Smooth muscle cell (in vitro differentiated cells): Measurements from ENCODE around the gene PHACTR1. TPM values are rescaled to one million over a fixed set of nuclear protein-coding genes. Genes with fewer than 3 reads are reported as not detected.

Experiments used
- DNase-seq: peaks from one replicate; lab custom pipeline; 2025; ENCODE audit not compliant: unreplicated experiment; lab: John Stamatoyannopoulos, UW
- H2AFZ ChIP-seq: fragments of 200-600 bp; sonication (generic); 2 replicates; pipeline ENCODE4 v1.6.0; 2016; ENCODE audit warnings: antibody characterized with exemption, low read depth, mild to moderate bottlenecking
- H3F3A ChIP-seq: fragments of 200-600 bp; sonication (generic); 2 replicates; pipeline ENCODE4 v1.6.0; 2017; ENCODE audit warnings: antibody characterized with exemption, low read depth
- H3K27ac ChIP-seq: fragments of 200-600 bp; sonication (generic); 2 replicates; pipeline ENCODE4 v1.5.1; 2016; ENCODE audit warnings: low read depth, mild to moderate bottlenecking
- H3K27me3 ChIP-seq: fragments of 200-600 bp; sonication (generic); 2 replicates; pipeline ENCODE4 v1.6.1; 2016; ENCODE audit warnings: low read depth, mild to moderate bottlenecking
- H3K36me3 ChIP-seq: fragments of 200-600 bp; sonication (generic); 2 replicates; pipeline ENCODE4 v1.5.1; 2016; ENCODE audit warnings: low read depth
- H3K4me1 ChIP-seq: fragments of 200-600 bp; sonication (generic); 2 replicates; pipeline ENCODE4 v1.5.1; 2016; ENCODE audit warnings: low read depth
- H3K4me2 ChIP-seq: fragments of 200-600 bp; sonication (generic); 2 replicates; pipeline ENCODE4 v1.6.0; 2016; ENCODE audit warnings: mild to moderate bottlenecking
- H3K4me3 ChIP-seq: fragments of 200-600 bp; sonication (generic); 2 replicates; pipeline ENCODE4 v1.5.1; 2016; ENCODE audit warnings: mild to moderate bottlenecking
- H3K79me2 ChIP-seq: fragments of 200-600 bp; sonication (generic); 2 replicates; pipeline ENCODE4 v1.6.0; 2016; ENCODE audit warnings: low read depth, mild to moderate bottlenecking
- H3K9ac ChIP-seq: fragments of 200-600 bp; sonication (generic); 2 replicates; pipeline ENCODE4 v1.6.0; 2016; ENCODE audit warnings: low read depth
- H3K9me3 ChIP-seq: fragments of 200-600 bp; sonication (generic); replicated peaks from 2 replicates; pipeline ENCODE4 v1.5.1; 2016; ENCODE audit warnings: low read depth
- H4K20me1 ChIP-seq: fragments of 200-600 bp; sonication (generic); 2 replicates; pipeline ENCODE4 v1.6.0; 2016; ENCODE audit warnings: low read depth
- WGBS: methylation state at CpG from one replicate; pipeline ENCODE4 v1.1.7; 2016; ENCODE audit warnings: low lambda C conversion rate; 5-methylcytosine and 5-hydroxymethylcytosine counted together
- polyA plus RNA-seq: library from polyadenylated mRNA; unstranded; fragments of >200 nt; fragmentation: Nextera tagmentation; extraction: Ambion mirVana; gene quantifications from 2 replicates; pipeline ENCODE4 v1.2.1, GENCODE V29; 2016
- total RNA-seq: library from RNA; depleted of rRNA; stranded (reverse); fragments of >200 nt; gene quantifications from 2 replicates; pipeline ENCODE4 v1.2.3, GENCODE V29; 2014
- TF ChIP-seq, protein P1 (sequence below): fragments of 200-600 bp; sonication (generic); IDR thresholded peaks from 2 replicates; pipeline ENCODE4 v1.5.1; 2017; ENCODE audit warnings: borderline replicate concordance, mild to moderate bottlenecking, antibody characterized with exemption; ENCODE audit not compliant: insufficient read depth, poor library complexity, severe bottlenecking

The PHACTR1 gene
- total and polyA plus RNA-seq, 2 experiments from 2014 or later: 0.09 to 0.67 TPM

DNA sequence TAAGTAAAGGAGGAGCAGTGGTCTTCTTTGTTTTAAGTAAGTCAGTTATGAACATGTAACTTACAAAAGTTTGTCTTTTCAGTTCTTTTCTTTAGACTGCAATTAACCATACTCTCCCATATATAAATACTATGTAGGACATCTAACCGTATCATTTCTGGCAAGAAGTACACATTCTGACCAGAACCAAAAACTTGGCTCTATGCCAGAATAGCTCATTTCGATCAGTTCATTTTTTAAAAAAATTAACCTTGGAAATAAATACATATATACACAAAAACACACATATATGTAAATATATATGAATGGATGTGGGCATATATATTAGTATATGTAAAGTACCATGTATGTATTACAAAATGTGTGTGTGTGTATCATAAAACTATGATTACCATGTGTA, 145.0 kb downstream of the PHACTR1 start:
- WGBS: 92% methylated on average over 2 of the region's 2 CpGs
- Histone ChIP-seq H3K36me3 (no peaks in the 10 kb centered on the region), H3K9me3 (no peaks in the 10 kb centered on the region), H3F3A (no peaks in the 10 kb centered on the region), H3K4me1 (peaks cover 11% of the 10 kb centered on the region), H3K79me2 (no peaks in the 10 kb centered on the region), H3K4me2 (no peak overlapping the region), H3K27ac (no peak overlapping the region), H3K9ac (no peak overlapping the region), H3K4me3 (no peak overlapping the region), H4K20me1 (no peaks in the 10 kb centered on the region), H2AFZ (no peak overlapping the region), H3K27me3 (peaks cover 11% of the 10 kb centered on the region)
- no peak for DNase-seq
- TF ChIP-seq, protein P1, sequence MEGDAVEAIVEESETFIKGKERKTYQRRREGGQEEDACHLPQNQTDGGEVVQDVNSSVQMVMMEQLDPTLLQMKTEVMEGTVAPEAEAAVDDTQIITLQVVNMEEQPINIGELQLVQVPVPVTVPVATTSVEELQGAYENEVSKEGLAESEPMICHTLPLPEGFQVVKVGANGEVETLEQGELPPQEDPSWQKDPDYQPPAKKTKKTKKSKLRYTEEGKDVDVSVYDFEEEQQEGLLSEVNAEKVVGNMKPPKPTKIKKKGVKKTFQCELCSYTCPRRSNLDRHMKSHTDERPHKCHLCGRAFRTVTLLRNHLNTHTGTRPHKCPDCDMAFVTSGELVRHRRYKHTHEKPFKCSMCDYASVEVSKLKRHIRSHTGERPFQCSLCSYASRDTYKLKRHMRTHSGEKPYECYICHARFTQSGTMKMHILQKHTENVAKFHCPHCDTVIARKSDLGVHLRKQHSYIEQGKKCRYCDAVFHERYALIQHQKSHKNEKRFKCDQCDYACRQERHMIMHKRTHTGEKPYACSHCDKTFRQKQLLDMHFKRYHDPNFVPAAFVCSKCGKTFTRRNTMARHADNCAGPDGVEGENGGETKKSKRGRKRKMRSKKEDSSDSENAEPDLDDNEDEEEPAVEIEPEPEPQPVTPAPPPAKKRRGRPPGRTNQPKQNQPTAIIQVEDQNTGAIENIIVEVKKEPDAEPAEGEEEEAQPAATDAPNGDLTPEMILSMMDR: no peak

DNA sequence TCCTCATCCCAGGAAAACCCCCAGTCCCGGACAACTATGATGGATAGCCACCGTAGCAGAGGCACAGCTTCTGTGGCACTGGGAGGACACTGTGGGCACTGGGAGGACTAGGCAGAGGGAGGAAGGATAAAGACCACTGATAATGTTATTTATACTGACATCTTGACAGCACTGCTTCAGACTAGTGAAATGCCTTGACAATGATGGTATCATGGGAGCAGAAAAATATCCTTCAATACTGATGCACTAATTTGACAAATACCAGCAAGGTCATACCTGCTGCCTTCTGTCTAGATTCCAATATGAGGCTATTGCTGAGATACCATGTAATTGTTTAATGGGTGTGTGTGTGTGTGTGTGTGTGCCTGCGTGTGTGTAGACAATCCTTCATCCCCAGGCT, 148.6 kb downstream of the PHACTR1 start:
- no peak overlapping the region for H3K4me2 ChIP-seq
- peaks cover 26% of the 10 kb centered on the region for H3K27me3 ChIP-seq
- 97% methylated on average over 3 of the region's 3 CpGs for WGBS
- no peak overlapping the region for H3K9ac ChIP-seq
- no peaks in the 10 kb centered on the region for H3K79me2 ChIP-seq
- H3F3A ChIP-seq: no peaks in the 10 kb centered on the region
- H3K9me3 ChIP-seq: no peaks in the 10 kb centered on the region
- no peak overlapping the region for H3K4me3 ChIP-seq
- TF ChIP-seq, protein P1: no peak
- H2AFZ ChIP-seq: no peak overlapping the region
- peaks cover 12% of the 10 kb centered on the region for H3K4me1 ChIP-seq
- no peaks in the 10 kb centered on the region for H4K20me1 ChIP-seq
- DNase-seq: no peak
- H3K36me3 ChIP-seq: no peaks in the 10 kb centered on the region
- no peak overlapping the region for H3K27ac ChIP-seq

DNA sequence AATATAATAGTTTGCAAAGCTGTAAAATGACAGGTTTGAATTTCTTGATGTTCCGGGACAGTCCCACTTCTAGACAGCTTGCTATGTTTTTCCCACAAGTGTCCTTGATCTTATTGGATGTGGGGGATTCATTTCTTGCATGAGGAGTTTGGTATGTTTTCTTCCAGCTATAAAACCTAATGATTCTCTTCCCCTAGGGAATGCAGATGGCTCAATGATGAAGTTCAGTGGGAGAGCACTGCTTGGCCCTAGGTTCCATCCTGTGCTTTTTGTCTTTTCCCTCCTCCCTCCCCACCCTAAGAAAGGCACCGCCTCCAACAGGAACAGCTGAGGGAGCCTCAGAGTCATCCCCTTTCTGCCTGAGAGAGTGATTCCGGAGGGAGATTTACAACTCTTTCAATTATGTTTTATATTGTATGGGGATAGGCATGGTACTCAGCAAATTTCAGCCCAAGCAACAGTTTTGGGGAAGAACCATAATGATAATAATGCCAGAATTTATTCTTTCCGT, 149.2 kb downstream of the PHACTR1 start:
- no peak overlapping the region for H2AFZ ChIP-seq
- 67% methylated on average over 4 of the region's 4 CpGs for WGBS
- no peak for DNase-seq
- peaks cover 12% of the 10 kb centered on the region for H3K4me1 ChIP-seq
- no peaks in the 10 kb centered on the region for H3K79me2 ChIP-seq
- no peak overlapping the region for H3K27ac ChIP-seq
- no peaks in the 10 kb centered on the region for H4K20me1 ChIP-seq
- no peak overlapping the region for H3K9ac ChIP-seq
- H3K4me2 ChIP-seq: no peak overlapping the region
- no peaks in the 10 kb centered on the region for H3K36me3 ChIP-seq
- peaks cover 31% of the 10 kb centered on the region for H3K27me3 ChIP-seq
- TF ChIP-seq, protein P1: no peak
- no peak overlapping the region for H3K4me3 ChIP-seq
- H3K9me3 ChIP-seq: no peaks in the 10 kb centered on the region
- H3F3A ChIP-seq: no peaks in the 10 kb centered on the region

DNA sequence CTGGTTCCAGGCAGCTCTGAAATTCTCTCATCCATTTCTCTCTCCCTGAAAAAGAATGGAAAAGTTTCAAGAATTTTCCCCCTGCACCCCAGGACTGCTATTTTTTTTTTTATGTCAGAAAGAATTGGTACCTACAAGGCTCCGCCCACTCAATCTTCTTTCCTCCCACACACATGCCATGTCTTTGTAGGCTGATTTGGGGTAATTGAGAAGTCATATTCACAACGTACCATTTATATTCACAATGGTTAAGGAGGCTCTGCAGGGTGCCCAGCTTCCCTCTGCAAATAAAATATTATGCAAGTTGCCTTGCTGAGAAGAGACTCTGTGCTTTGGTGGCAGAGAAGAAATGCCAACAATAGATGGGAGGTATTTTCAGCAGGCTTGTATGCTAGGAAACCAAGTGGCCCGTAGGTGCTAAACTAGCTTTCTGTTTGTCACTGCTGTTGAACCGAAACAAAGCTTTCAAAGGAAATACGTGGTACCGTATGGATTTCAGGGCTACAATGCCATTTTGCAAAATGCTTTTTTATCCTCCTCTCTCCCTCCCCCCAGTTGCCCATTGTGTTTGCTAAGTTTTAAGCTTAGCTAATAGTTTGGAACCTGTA, 150.0 kb downstream of the PHACTR1 start:
- Histone ChIP-seq H2AFZ (no peak overlapping the region), H3K9me3 (no peaks in the 10 kb centered on the region), H3K27ac (no peak overlapping the region), H3F3A (no peaks in the 10 kb centered on the region), H3K4me3 (no peak overlapping the region), H3K4me2 (no peak overlapping the region), H3K4me1 (peaks cover 12% of the 10 kb centered on the region), H3K36me3 (no peaks in the 10 kb centered on the region), H3K79me2 (no peaks in the 10 kb centered on the region), H4K20me1 (no peaks in the 10 kb centered on the region), H3K9ac (no peak overlapping the region), H3K27me3 (peaks cover 39% of the 10 kb centered on the region)
- 68% methylated on average over 6 of the region's 6 CpGs for WGBS
- TF ChIP-seq, protein P1: no peak
- no peak for DNase-seq
